RWPE2 (cell line): ENCODE data around the gene FOXJ3.

Source experiments
- ATAC-seq: fragments of 200-7000 bp; cut with Tn5 transposase; 3 replicates; pipeline ENCODE4 v1.9.1; 2021; ENCODE audit warnings: low read depth
- DNase-seq: peaks from one replicate; pipeline ENCODE4 v3.0.0-alpha.2; 2020; ENCODE audit warnings: low spot score
- H3K27ac ChIP-seq: fragments of 450-650 bp; 2 replicates; pipeline ENCODE4 v1.5.1; 2017; ENCODE audit warnings: mild to moderate bottlenecking; ENCODE audit not compliant: poor library complexity, severe bottlenecking
- H3K27me3 ChIP-seq: fragments of 250-450 bp; sonication (Bioruptor Pico); 2 replicates; pipeline ENCODE4 v1.5.1; 2021; ENCODE audit warnings: mild to moderate bottlenecking, moderate library complexity; ENCODE audit not compliant: insufficient read depth, poor library complexity, severe bottlenecking
- H3K36me3 ChIP-seq: fragments of 250-450 bp; sonication (Bioruptor Pico); 2 replicates; pipeline ENCODE4 v1.5.1; 2020; ENCODE audit warnings: low read depth, mild to moderate bottlenecking, moderate library complexity
- H3K4me1 ChIP-seq: fragments of 250-450 bp; sonication (Bioruptor Pico); 2 replicates; pipeline ENCODE4 v1.5.1; 2021; ENCODE audit warnings: mild to moderate bottlenecking, moderate library complexity; ENCODE audit not compliant: insufficient read depth, poor library complexity, severe bottlenecking
- H3K4me3 ChIP-seq: fragments of 250-450 bp; sonication (Bioruptor Pico); 2 replicates; pipeline ENCODE4 v1.5.1; 2021; ENCODE audit warnings: mild to moderate bottlenecking, moderate library complexity; ENCODE audit not compliant: severe bottlenecking
- H3K9me3 ChIP-seq: fragments of 250-450 bp; sonication (Bioruptor Pico); 2 replicates; pipeline ENCODE4 v1.5.1; 2021; ENCODE audit warnings: mild to moderate bottlenecking, moderate library complexity; ENCODE audit not compliant: severe bottlenecking
- TF ChIP-seq, protein P1 (sequence below): fragments of 450-650 bp; IDR thresholded peaks from one replicate; pipeline ENCODE4 v1.5.1; 2017; ENCODE audit warnings: mild to moderate bottlenecking, moderate library complexity; ENCODE audit not compliant: poor library complexity, severe bottlenecking

The FOXJ3 gene

GRCh38 chr1:42133809-42134526 is 201.1 kb downstream of the FOXJ3 start:
- Histone ChIP-seq H3K9me3 (no peaks in the 10 kb centered on the region), H3K4me3 (no peak overlapping the region), H3K4me1 (no peaks in the 10 kb centered on the region), H3K27ac (no peak overlapping the region), H3K27me3 (no peaks in the 10 kb centered on the region), H3K36me3 (no peaks in the 10 kb centered on the region)
- ATAC-seq (no peak), DNase-seq (no peak)
- TF ChIP-seq, protein P1, sequence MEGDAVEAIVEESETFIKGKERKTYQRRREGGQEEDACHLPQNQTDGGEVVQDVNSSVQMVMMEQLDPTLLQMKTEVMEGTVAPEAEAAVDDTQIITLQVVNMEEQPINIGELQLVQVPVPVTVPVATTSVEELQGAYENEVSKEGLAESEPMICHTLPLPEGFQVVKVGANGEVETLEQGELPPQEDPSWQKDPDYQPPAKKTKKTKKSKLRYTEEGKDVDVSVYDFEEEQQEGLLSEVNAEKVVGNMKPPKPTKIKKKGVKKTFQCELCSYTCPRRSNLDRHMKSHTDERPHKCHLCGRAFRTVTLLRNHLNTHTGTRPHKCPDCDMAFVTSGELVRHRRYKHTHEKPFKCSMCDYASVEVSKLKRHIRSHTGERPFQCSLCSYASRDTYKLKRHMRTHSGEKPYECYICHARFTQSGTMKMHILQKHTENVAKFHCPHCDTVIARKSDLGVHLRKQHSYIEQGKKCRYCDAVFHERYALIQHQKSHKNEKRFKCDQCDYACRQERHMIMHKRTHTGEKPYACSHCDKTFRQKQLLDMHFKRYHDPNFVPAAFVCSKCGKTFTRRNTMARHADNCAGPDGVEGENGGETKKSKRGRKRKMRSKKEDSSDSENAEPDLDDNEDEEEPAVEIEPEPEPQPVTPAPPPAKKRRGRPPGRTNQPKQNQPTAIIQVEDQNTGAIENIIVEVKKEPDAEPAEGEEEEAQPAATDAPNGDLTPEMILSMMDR = no peak

DNA sequence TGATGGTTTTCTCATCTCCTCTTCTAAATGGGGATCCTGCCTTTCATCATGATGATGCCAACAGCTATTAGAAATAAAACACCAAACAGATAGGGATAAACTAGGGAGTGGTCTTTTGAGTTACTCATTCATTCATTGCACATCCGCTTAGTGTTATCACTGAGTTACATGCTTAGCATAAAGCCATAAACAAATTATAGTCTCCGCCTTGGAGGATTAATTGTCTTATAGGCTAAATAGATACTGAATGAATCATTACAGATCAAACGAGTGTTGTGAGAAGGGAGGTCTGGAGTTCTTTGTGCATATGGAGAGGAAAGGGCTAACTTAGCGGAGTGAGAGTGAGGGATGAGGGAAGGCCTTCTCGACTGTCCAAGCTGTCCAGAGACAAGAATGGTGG is 201.6 kb downstream of the FOXJ3 start:
- TF ChIP-seq, protein P1 = no peak
- DNase-seq (no peak), ATAC-seq (no peak)

DNA sequence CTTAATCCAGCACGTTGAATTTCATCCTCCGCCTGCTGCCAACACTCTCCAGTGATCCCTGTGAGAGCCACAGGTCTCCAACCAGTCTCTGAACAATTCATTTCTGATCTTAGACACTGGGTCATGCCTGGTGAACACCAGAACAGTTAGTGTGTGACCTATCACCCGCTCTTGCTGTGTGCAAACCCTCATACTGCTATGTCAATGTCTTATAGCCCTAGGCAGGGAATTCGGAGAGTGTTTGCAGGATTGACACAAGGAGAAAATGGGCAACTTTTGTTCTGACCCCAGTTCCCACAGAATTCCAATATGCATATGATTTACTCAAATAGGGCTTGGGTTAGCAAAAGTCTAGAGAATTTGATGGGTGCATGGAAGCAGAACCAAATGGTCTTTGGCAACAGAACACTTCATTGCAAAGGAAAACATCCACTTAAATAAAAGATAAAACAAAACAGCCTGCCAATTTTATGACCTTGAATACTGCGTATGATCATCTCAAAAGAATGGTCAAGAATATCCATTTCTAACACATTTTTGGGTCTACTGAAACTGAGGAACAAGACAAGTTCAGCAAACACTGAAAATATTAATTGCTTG is 204.9 kb downstream of the FOXJ3 start:
- Histone ChIP-seq H3K27me3 (peaks cover 2% of the 10 kb centered on the region), H3K4me1 (no peaks in the 10 kb centered on the region), H3K9me3 (no peaks in the 10 kb centered on the region), H3K36me3 (no peaks in the 10 kb centered on the region), H3K4me3 (no peak overlapping the region), H3K27ac (no peak overlapping the region)
- no peak for DNase-seq
- TF ChIP-seq, protein P1 = no peak
- ATAC-seq = no peak

More for the DNA sequence above, 201.6 kb downstream of the FOXJ3 start:
- H3K4me1 ChIP-seq = no peaks in the 10 kb centered on the region
- H3K9me3 ChIP-seq = no peaks in the 10 kb centered on the region
- no peak overlapping the region for H3K27ac ChIP-seq
- H3K36me3 ChIP-seq = no peaks in the 10 kb centered on the region
- H3K27me3 ChIP-seq = no peaks in the 10 kb centered on the region
- H3K4me3 ChIP-seq = no peak overlapping the region

DNA sequence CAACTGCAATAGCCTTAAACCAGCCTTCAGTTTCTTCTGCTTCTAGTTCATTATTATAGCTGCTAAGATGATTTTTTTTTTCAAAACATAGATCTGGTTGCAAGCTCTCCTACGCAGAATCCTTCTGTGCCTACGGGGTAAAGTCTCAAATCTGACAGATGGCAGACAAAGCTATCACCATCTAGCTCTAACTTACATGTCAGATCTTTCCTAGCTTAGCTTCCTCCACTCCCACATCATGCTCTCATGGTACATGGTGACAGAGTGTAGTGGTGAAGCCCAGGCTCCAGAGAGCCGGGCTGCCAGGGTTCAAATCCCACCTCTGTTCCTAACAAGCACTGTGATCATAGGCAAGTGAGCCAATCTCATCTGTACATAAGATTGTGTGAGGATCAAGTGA is 206.1 kb downstream of the FOXJ3 start:
- no peak for ATAC-seq
- H3K27ac ChIP-seq = no peak overlapping the region
- peaks cover 2% of the 10 kb centered on the region for H3K27me3 ChIP-seq
- no peak for DNase-seq
- H3K4me1 ChIP-seq = no peaks in the 10 kb centered on the region
- no peaks in the 10 kb centered on the region for H3K36me3 ChIP-seq
- H3K4me3 ChIP-seq = no peak overlapping the region
- TF ChIP-seq, protein P1 = no peak
- no peaks in the 10 kb centered on the region for H3K9me3 ChIP-seq

DNA sequence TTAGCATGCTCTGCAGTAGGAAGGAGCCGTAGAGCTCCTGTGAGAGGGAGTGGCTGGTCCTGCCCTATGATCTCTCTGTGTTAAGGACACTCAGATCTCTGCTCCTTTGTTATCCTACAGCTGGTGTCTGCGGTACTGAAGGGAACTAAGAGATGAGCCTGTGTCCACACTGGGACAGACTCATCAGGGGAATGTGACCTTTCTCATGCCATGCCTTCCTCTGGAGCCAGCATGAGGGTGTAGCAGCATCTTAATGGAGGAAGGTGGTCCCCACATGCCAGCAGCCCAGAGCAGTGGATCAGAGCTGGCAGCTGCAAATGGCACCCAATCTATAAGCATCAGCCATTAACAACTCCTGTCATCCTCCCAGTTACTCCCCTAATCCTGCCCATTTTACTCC is 206.5 kb downstream of the FOXJ3 start:
- H3K27me3 ChIP-seq = peaks cover 2% of the 10 kb centered on the region
- H3K36me3 ChIP-seq = no peaks in the 10 kb centered on the region
- no peaks in the 10 kb centered on the region for H3K9me3 ChIP-seq
- TF ChIP-seq, protein P1 = no peak
- no peak for DNase-seq
- H3K4me1 ChIP-seq = no peaks in the 10 kb centered on the region
- no peak for ATAC-seq
- no peak overlapping the region for H3K27ac ChIP-seq
- H3K4me3 ChIP-seq = no peak overlapping the region
